T-helper 9 cell (primary cell): Measurements from ENCODE around the gene DMAC2.
"Not testable (repeated sequence)": the region's sequence is repeated elsewhere in the genome, so short reads cannot be mapped to it uniquely, and the experiment has no call there.

ENCODE experiments used
- DNase-seq: peaks from one replicate; pipeline ENCODE4 v3.0.0-alpha.2; 2020

The DMAC2 gene

DNA sequence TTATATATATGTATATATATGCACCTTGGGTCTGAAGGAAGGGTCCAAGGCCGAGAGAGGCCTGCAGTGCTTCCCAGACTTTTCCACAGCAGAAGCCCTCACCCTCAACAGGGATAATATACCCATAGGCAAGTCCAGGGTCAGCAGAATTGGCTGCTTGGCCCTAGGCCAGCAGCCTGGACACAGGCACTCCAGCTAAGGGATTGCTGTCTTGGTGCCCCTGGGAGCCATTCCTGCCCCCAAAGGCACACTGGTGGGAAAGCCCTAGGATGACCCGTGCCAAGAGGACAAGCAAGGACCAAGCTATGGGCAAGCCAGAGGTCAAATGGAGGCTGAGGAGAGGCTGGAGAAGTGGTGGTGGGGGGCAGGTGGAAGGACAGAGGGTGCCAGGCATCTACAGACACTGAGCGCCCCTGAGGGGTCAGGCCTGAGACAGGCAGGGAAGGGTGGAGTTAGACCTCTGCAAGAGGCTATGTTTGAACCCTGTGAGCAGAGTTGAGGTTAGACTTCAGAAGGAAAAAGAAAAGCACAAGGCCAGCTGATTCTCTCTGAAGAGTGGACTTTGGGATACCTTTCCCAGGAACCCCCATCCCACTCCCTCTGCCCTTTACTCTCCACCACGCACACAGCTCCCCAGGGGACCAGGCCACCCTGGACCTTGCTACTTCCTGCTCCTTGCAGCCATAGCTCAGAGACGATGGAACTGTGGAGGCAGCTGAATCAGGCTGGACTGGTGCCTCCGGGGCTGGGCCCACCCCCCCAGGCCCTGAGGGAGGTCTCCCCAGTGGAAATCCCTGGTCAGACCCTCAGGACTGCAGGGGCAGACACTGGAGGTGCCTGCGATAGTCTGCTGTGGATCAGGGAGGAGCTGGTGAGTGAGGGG, 3.0 kb upstream of the DMAC2 start, which contains the start of gene ERICH4:
TSS of gene ERICH4 (plus strand) at position 684 of the 883 bp plus-strand sequence. CDS start at position 698, 14 bp downstream.
- DNase-seq: no peak

DNA sequence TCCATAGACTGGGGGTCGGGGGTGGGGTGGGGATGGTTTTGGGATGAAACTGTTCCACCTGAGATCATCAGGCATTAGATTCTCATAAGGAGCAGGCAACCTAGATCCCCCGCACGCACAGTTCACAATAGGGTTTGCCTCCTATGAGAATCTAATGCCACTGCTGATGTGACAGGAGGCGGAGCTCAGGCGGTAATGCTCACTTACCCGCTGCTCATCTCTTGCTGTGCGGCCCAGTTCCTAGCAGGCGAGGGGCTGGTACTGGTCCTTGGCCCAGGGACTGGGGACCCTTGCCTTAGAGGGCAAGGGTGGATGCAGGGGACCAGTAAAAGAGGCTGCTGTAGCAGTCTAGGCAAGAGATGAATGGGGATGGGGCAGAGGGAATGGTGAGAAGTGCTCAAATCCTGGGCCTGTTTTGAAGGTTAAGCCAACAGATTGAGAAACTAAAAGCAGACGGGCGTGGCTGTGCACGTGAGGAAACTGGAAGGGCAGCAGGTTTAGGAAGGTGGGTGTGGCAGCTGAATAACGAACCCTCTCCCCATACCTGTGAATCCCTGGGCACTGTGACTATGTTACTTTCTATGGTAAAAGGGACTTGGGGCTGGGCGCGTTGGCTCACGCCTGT, 1.7 kb upstream of the DMAC2 start:
- no peak for DNase-seq

DNA sequence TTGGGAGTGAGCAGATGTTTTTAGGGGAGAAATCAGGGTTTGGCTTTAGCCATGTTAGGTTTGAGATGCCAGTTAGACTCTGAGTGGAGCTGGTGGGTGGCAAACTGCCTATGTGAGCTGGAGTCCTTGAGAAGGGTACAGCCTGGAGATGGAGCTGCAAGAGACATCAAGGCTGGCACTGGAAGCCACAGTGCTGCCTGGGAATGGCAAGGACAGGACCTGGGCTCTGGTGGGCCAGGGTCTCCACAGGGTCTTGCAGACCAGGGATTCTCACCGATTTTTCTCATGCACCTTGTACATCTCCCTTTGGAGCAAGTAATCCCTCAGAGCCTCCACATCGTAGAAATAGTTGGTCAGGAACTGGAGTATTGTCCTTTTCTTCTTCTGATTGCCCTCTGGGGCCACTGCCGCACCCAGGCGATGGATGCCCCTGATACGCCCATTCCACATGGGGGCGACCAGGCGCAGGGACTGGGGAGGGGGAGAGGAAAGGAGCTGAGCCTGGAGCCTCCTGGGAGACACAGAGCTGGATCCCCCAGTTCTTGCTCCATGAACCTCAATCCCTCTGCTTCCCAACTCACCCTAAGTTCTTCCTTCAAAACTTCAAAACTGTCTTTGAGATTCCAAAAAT, 1.7 kb downstream of the DMAC2 start:
- DNase-seq: no peak

GRCh38 chr19:41436674-41436951, 3.1 kb downstream of the DMAC2 start:
- DNase-seq: no peak

DNA sequence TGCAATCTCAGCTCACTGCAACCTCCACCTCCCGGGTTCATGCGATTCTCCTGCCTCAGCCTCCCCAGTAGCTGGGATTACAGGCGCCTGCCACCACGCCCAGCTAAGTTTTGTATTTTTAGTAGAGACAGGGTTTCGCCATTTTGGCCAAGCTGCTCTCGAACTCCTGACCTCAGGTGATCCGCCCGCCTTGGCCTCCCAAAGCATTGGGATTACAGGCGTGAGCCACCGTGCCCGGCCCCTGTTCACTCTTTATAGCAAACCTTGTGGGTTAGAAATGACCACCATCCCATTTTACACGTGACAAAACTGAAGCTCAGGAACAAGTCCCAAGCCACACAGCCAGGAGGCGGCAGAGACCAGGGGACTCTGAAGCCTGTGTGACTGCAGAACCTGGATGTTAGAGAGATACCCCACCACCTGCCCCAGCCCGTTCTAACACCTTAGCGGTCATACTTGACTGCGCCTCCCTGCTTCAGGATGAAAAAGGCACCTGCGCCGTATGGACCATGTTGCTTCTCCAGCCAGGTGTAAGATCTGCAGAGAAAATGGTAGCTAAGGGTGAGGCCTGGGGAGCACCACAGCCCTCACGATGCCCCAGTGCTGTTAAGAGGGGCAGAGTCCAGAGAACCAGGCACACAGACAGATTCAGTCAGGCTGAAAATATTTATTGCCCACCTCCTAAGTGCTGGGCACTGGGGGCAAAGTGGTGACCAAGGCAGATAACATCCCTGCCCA, 3.6 kb downstream of the DMAC2 start:
- no peak for DNase-seq

- not testable (repeated sequence) for DNase-seq
Measured at GRCh38 chr19:41435376-41435775, 4.3 kb downstream of the DMAC2 start.

DNA sequence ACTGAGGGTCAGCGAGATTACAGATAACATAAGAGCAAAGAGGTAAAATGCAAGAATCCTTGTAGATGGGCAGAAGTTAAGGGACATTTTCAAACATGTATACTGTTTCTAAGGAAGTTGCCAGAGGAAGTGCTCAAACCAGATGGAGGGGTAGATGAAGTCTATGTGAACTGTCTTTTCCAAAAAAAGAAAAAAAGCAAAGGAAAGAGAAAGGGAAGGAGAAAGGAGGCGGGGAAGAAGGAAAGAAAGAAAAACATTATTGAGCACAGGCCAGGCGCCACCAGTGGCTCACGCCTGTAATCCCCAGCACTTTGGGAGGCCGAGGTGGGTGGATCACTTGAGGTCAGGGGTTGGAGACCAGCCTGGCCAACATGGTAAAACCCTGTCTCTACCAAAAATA, 5.3 kb downstream of the DMAC2 start:
- DNase-seq: no peak

- no peak for DNase-seq
Measured at GRCh38 chr19:41433171-41433570, 6.5 kb downstream of the DMAC2 start.

DNA sequence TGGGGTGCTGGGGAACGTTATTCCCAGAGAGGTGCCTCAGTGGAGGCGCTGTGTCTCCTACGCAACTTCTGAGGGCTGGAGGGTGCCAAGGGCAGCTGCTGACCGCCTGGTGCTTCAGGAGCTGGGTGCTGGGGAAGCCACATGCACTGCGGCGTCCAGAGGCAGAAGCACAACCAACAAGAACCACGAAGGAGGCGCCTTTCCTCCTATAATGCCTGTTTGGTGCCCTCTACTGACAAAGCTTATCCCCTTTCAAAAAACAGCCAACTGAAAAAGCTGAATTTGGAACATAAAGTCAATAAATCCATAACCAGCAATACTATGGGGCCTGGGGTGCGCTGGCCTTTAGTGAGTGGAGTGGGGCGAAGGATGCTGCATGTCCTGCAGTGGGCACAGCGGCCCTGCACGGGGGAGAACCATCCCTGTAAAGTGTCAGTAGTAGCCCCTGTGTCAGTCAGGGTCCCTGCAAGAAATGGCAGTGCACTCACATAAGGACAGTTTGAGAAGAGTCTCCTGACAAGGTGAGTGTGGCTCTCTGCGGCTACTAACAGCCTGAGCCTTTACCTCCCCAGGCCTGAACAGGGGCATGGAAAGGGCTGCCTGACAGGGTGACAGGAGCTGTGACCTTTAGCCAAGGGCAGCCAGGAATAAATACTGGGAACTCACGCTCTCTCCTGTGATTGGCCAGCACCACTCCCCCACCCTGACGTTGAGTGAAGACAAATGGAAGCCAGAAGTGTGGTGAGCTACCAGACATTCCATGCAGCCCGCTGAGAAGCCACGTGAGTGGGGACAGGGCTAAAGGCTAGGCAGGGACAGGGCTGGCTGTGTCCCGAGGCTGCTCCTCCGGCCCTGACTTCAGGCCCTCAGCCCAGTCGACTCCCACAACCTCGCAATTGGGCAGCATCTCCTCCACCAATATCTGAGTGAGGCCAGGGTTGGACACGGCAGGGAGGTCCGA, 8.0 kb downstream of the DMAC2 start:
- DNase-seq: no peak

GRCh38 chr19:41430922-41431321, 8.8 kb downstream of the DMAC2 start:
- DNase-seq: no peak

DNA sequence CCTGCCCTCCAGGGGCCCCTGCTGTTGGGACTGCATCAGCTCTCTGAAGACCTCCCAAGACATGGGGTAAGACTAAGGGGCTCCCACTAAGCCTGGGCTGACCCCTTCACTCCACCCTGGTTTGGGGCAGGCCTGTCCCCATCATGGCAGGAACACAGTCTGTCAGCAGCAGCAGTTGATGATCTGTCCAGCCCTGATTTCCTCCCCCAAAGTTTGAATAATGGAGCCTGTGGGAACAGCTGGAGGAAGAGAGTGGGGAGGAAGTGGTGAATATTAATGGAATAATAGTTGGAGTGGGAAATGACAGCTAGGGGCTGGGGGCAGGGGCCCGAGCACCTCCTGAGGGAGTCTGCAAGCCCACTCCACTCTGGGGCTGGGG, 11.2 kb downstream of the DMAC2 start:
- DNase-seq: no peak

DNA sequence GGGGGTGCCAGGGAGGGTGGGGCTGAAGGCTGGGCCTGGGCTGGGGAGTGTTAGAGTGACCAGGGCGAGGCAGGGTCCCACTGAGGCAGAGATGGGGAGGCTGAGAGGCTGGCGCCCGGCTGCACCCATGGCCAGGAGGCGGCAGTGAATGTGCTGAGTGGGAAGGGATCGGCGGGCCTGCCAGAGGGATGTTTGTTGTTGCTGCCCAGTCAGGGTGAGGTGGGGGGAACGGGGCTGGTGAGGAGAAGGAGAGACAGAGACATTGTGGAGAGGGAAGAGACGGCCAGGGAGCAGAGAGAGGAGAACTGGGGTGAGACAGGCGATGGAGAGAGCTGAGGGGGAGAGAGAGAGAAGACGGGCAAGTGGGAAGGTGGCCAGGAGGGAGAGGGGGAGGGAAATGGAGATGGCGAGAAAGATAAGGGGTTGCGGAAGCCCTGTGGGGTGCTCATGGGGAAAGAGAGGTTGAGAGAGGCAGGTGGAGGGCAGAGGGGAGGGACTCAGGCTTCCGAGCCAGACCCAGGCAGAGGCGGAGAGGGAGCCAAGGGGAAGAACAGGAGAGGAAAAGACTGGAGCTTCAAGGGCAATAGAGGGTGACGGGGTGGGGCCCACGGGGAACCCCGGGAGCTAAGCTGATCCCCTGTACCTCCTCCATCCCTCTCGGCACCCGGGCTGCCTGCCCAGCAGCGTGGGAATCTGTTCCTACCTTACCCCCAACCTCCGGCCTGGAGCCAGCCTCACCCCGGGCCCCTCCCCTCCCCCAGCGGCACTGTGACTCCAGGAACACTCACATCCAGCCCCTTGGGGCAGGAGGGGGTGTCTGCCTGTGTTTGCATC, 11.8 kb downstream of the DMAC2 start:
- DNase-seq: peak; percentile 48

GRCh38 chr19:41426952-41427646, 12.6 kb downstream of the DMAC2 start, which contains the start of gene B3GNT8:
TSS of gene B3GNT8 (minus strand) at chr19:41427374. CDS start at chr19:41426778, 596 bp downstream.
- DNase-seq: peak; percentile 36

GRCh38 chr19:41426116-41426841, 13.4 kb downstream of the DMAC2 start:
- no peak for DNase-seq

GRCh38 chr19:41425174-41426115, 14.3 kb downstream of the DMAC2 start:
- DNase-seq: no peak

GRCh38 chr19:41424335-41425173, 15.2 kb downstream of the DMAC2 start:
- DNase-seq: no peak

DNA sequence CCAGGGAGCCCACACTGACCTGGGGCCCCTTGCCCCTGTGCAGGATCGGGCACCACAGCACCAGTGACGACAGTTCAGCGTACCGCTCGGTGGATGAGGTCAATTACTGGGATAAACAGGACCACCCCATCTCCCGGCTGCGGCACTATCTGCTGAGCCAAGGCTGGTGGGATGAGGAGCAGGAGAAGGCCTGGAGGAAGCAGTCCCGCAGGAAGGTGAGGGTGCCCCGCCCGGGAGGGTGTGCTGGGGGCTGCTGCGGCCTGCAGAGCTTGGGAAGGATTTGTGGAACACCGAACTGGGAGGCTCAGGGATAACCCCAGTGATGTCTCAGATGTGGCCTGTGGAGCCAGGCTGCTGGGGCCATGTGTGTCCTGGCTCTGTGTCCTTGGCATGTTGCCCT, 16.8 kb downstream of the DMAC2 start:
- no peak for DNase-seq
